OCI-LY7 (cell line): ENCODE results near the gene FAAP100. TPM values are rescaled to one million over a fixed set of nuclear protein-coding genes. Genes with fewer than 3 reads are reported as not detected.

Experiments
- BruUV-seq: library from RNA; stranded (reverse); fragments of 400-500 nt; replicated peaks from 2 replicates; lab custom pipeline; 2021; lab: Mats Ljungman, UMichigan
- CTCF ChIA-PET: fragments of 300-600 bp; sonication (Branson Sonifier 250); formaldehyde crosslinking; loops from one replicate; lab custom pipeline; 2022; ENCODE audit warnings: antibody characterized with exemption; ENCODE audit not compliant: unreplicated experiment; lab: Charles Lee
- POLR2A ChIA-PET: fragments of 300-600 bp; sonication (Branson Sonifier 250); formaldehyde crosslinking; loops from one replicate; lab custom pipeline; 2022; ENCODE audit warnings: antibody characterized with exemption; lab: Charles Lee
- DNase-seq: peaks from one replicate; pipeline ENCODE4 v3.0.0-alpha.2; 2015; ENCODE audit warnings: low spot score
- H2AFZ ChIP-seq: fragments of 200-600 bp; sonication (generic), shearing (Covaris generic); 2 replicates; pipeline ENCODE4 v1.6.1; 2014; ENCODE audit warnings: mild to moderate bottlenecking, antibody characterized with exemption, low read length, moderate library complexity
- H3K27ac ChIP-seq: fragments of 200-600 bp; sonication (generic); 2 replicates; pipeline ENCODE4 v1.5.1; 2014; ENCODE audit warnings: mixed run types, low read depth, mild to moderate bottlenecking, moderate library complexity, low read length, inconsistent platforms; ENCODE audit not compliant: poor library complexity, severe bottlenecking
- H3K36me3 ChIP-seq: fragments of 200-600 bp; sonication (generic); 2 replicates; pipeline ENCODE4 v1.6.1; 2014; ENCODE audit warnings: mild to moderate bottlenecking, antibody characterized with exemption, low read length, moderate library complexity, mixed read lengths; ENCODE audit not compliant: insufficient read depth
- H3K4me1 ChIP-seq: fragments of 200-600 bp; sonication (generic); 2 replicates; pipeline ENCODE4 v1.5.1; 2014; ENCODE audit warnings: mild to moderate bottlenecking, low read length; ENCODE audit not compliant: insufficient read depth, poor library complexity, severe bottlenecking
- H3K4me2 ChIP-seq: fragments of 200-600 bp; sonication (generic); 2 replicates; pipeline ENCODE4 v1.6.1; 2014; ENCODE audit warnings: mild to moderate bottlenecking, low read length
- H3K4me3 ChIP-seq: fragments of 200-600 bp; sonication (generic); 2 replicates; pipeline ENCODE4 v1.5.1; 2014; ENCODE audit warnings: mild to moderate bottlenecking, low read depth, low read length; ENCODE audit not compliant: poor library complexity, severe bottlenecking
- H3K79me2 ChIP-seq: fragments of 200-600 bp; sonication (generic); 2 replicates; pipeline ENCODE4 v1.6.1; 2016; ENCODE audit warnings: low read depth, mild to moderate bottlenecking, low read length, moderate library complexity, mixed read lengths; ENCODE audit not compliant: insufficient read depth
- H3K9me2 ChIP-seq: fragments of 200-600 bp; sonication (generic); 2 replicates; pipeline ENCODE4 v1.6.1; 2016; ENCODE audit warnings: mild to moderate bottlenecking, low read length, mixed read lengths; ENCODE audit not compliant: insufficient read depth
- H3K9me3 ChIP-seq: fragments of 200-600 bp; sonication (generic); 2 replicates; pipeline ENCODE4 v1.6.1; 2014; ENCODE audit warnings: mild to moderate bottlenecking, mixed run types, low read length, mixed read lengths
- H4K20me1 ChIP-seq: fragments of 200-600 bp; sonication (generic); 2 replicates; pipeline ENCODE4 v1.6.1; 2014; ENCODE audit warnings: mild to moderate bottlenecking, antibody characterized with exemption, low read length, moderate library complexity, mixed read lengths; ENCODE audit not compliant: insufficient read depth
- EZH2phosphoT487 ChIP-seq: fragments of 200-600 bp; sonication (generic); IDR thresholded peaks from 2 replicates; pipeline ENCODE4 v1.6.1; 2018; ENCODE audit warnings: low read depth, borderline replicate concordance, mild to moderate bottlenecking, mixed run types, antibody characterized with exemption, low read length, moderate library complexity, mixed read lengths
- intact Hi-C: fragments of 100-400 bp; cut with micrococcal nuclease; formaldehyde crosslinking; loops from one replicate; pipeline ENCODE4 v1.10.0; 2022; ENCODE audit not compliant: unreplicated experiment
- total RNA-seq, 2 experiments: library from RNA; depleted of rRNA in 1 of 2; stranded (reverse); fragments of >200 nt in 1 of 2; shearing (Covaris generic) in 1 of 2; gene quantifications; 2 replicates each; pipeline ENCODE4 v1.2.3, GENCODE V29; 2014 to 2022
- TF ChIP-seq, protein P1 (sequence below): fragments of 200-600 bp; sonication (generic); conservative IDR thresholded peaks from 2 replicates; pipeline ENCODE4 v1.5.1; 2014; ENCODE audit warnings: mild to moderate bottlenecking, antibody characterized with exemption, low read length, moderate library complexity, mixed read lengths

FAAP100 gene
- total RNA-seq, 2 experiments from 2014 or later, result 65.2 to 74.2 TPM

GRCh38 chr17:81539571-81539900, 12.6 kb downstream of the FAAP100 start:
- no peak overlapping the region for H3K4me3 ChIP-seq
- no peak overlapping the region for H2AFZ ChIP-seq
- ChIA-PET CTCF (no interaction called here), POLR2A (no interaction called here)
- no peak for DNase-seq
- no peaks in the 10 kb centered on the region for H3K4me1 ChIP-seq
- no peaks in the 10 kb centered on the region for H3K9me3 ChIP-seq
- H3K79me2 ChIP-seq, result no peaks in the 10 kb centered on the region
- intact Hi-C loops, result no loop called here
- H3K4me2 ChIP-seq, result no peak overlapping the region
- H3K9me2 ChIP-seq, result no peaks in the 10 kb centered on the region
- no TSS peak for BruUV-seq
- no peaks in the 10 kb centered on the region for H4K20me1 ChIP-seq
- peaks cover 36% of the 10 kb centered on the region for H3K36me3 ChIP-seq
- TF ChIP-seq, protein P1, sequence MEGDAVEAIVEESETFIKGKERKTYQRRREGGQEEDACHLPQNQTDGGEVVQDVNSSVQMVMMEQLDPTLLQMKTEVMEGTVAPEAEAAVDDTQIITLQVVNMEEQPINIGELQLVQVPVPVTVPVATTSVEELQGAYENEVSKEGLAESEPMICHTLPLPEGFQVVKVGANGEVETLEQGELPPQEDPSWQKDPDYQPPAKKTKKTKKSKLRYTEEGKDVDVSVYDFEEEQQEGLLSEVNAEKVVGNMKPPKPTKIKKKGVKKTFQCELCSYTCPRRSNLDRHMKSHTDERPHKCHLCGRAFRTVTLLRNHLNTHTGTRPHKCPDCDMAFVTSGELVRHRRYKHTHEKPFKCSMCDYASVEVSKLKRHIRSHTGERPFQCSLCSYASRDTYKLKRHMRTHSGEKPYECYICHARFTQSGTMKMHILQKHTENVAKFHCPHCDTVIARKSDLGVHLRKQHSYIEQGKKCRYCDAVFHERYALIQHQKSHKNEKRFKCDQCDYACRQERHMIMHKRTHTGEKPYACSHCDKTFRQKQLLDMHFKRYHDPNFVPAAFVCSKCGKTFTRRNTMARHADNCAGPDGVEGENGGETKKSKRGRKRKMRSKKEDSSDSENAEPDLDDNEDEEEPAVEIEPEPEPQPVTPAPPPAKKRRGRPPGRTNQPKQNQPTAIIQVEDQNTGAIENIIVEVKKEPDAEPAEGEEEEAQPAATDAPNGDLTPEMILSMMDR, result no peak
- no peak for TF ChIP-seq EZH2phosphoT487
- H3K27ac ChIP-seq, result no peak overlapping the region

GRCh38 chr17:81538651-81539570, 13.2 kb downstream of the FAAP100 start:
- Histone ChIP-seq H2AFZ (no peak overlapping the region), H3K4me2 (no peak overlapping the region), H3K4me1 (peaks cover 5% of the 10 kb centered on the region), H3K9me3 (no peaks in the 10 kb centered on the region), H3K79me2 (no peaks in the 10 kb centered on the region), H3K36me3 (peaks cover 30% of the 10 kb centered on the region), H3K9me2 (no peaks in the 10 kb centered on the region), H3K4me3 (no peak overlapping the region), H3K27ac (no peak overlapping the region), H4K20me1 (no peaks in the 10 kb centered on the region)
- DNase-seq, result no peak
- ChIA-PET POLR2A (interaction anchor here (0.6 kb wide), 1 partner anchor 165 kb away, joined by 3 read pairs; no protein-coding TSS in a partner anchor), CTCF (no interaction called here)
- BruUV-seq, result no TSS peak
- TF ChIP-seq EZH2phosphoT487, result no peak
- TF ChIP-seq, protein P1, result no peak
- intact Hi-C loops, result no loop called here
